ENCODE measurements around the gene SLC4A7.
"Not testable (repeated sequence)": the region's sequence is repeated elsewhere in the genome, so short reads cannot be mapped to it uniquely, and the experiment has no call there.

The SLC4A7 gene

DNA sequence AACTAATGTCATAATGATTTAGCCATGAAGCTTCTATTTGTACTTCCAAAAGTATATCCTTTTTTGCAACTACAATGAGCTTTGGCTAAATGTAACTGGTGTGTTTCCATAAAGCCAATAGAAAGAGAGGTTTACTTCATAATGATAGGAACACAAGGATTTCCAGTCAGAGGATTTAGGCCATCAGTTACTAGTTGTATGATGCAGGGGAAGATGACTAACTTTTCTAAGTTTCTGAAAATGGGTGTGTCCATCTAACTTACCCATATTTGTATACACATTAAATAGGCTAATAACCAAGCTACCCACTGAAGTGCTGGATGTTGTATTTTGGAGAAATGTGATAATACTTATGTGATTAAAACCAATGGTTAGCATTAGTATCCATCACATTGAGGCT lies 55.7 kb downstream of the SLC4A7 start:
- DNase-seq (ENCODE audit: low spot score), result no peak

DNA sequence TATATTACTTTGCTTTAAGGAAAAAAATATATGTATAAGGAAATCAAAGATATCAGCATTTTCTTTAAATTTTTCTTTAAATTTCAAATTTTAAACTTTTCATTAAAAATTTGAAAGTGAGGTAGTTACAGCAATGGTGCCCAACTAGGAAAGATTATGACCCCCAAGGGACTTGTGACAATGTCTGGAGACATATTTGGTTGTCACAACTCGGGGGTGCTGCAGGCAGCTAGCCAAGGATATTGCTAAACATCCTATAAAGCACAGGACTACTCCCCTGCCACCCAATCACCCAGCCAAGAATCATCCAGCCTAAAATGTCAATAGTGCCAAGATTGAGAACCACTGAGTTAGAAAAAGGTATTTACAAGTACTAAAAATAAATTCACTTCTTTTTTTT lies 57.3 kb downstream of the SLC4A7 start:
- no peak for DNase-seq (ENCODE audit: low spot score)

DNA sequence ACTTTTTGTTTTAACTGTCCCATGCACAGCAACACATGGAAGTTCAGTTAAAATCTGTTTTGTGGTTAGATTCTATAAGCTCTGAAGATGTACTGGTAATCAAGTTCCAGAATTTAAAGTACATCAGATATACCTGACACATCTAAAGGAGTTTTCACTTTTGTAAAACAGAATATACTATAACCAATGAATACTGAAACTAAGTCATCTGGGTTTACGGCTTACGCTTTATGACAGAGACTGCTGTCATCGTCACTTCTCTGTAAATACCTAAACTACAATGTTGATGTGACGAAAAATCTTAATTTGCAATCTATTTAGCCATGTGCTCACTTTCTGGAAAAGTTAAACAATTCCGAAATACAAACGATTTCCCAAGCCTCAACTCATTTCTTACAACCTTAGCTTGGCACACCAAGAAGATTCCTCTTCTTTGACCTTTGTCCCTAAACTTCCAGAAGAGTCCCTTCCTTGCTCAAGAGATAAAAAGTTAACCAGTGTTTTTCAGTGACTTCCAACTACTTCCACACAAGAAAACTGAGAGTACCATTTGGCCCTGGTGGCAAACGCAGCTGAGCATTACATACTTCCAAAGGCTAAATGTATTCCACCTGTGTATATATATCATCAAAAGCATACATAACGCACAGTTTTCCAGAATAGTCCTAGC lies 58.2 kb downstream of the SLC4A7 start:
- no peak for DNase-seq (ENCODE audit: low spot score)

DNA sequence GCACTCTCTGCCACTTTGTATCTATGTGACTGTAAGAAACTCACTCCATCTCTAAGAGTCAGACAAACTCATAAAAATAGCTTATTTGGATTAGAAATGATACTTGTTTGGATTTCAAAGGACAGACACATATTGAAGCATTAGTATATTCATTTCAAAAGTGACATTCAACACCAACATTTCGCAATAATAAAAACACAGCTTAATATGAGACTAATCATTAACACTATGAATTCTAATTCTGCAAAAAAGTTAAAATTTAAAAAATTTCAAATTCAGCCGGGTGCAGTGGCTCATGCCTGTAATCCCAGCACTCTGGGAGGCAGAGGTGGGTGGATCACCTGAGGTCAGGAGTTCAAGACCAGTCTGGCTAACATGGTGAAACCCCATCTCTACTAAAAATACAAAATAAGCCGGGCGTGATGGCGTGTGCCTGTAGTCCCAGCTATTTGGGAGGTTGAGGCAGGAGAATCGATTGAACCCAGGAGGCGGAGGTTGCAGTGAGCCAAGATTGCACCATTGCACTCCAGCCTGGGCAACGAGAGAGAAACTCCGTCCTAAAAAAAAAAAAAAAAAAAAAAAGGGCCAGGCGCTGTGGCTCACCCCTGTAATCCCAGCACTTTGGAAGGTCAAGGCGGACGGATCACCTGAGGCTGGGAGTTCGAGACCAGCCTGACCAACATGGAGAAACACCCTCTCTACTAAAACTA lies 59.2 kb downstream of the SLC4A7 start:
- DNase-seq (ENCODE audit: low spot score), result not testable (repeated sequence)

DNA sequence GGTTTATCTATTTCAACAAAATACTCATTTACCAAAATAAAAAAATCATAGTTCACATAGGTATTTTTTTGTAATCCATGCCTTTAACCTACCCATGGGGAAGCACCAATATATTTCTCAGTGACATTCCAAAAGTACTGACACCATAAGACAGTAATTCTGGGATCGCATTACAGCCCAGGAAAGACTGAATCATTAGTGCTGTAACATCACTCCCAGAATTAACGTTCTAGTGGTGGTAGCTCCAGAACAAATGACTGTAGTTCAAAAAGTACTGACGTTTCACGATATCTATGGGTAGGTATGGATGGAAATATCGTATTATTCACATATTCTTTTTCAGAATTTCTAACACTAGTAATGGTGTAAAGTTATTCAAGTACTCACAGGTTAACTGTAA lies 60.7 kb downstream of the SLC4A7 start:
- no peak for DNase-seq (ENCODE audit: low spot score)

DNA sequence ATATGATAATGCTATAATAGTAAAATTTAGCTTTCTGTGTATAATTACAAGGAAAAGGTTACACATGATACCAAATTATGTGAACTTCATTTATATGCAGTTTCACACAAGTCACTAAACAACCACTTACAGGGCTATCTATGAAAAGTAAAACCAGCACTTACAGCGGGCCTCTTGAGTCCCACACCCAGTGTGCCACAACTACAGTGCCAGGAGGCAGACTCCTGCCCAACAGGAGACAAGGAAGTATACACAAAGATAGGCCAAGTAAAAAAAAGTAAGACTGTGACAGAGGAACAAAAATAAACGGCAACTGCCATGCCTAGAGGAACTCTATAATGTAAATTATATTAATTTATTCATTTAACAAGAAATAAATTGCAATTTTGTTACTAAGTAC lies 61.6 kb downstream of the SLC4A7 start:
- no peak for DNase-seq (ENCODE audit: low spot score)

DNA sequence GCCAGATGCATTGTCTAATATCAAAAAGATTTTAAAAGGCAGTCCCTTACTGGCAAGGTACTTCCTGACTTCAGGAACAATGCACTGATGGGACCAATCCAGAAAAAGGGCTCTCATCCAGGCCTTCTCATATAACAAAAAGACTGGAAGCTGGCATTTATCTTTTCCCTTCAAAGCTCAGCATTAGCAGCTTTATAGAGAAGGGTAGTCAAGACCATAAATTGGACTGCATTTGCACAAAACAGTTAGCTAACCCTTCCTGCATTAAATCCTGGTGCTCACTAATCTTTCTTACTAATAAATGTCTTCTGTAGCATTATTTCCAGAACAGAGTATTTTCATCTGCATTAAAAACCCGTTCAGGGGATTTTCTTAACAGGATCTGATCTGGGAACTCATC lies 69.0 kb downstream of the SLC4A7 start:
- no peak for DNase-seq (ENCODE audit: low spot score)

DNA sequence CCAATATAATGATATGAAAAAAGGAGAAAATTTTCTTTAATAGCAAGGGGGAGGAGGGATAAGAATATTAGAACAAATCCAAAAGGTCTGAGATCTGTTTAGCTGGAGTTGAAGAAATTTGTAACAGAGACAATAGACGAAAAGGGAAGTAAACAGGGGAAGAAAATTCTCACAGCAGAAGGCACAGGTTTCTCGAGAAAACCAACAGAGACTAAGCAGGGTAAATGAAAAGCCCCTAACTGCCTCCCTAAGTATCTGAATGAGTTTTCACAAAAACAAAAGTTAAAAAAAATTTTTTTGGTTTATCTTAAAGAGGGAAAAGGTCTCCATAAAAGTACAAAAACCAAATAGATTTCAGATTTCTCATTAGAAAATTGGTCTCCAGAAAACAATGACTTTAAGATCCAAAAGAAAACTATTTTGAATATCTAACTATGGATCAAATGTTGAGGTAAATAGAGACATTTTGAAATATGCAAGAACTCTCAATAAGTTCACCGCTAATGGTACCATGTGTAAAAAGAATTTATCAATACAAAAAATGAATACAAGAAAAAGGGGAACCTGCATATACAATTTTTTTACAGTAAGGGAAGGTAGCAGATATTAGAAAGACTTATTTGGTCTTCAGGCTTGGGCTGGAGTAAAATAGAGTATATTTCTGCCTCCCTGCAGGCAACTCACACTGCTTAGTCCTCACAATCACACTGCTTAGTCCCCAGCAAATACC lies 91.1 kb downstream of the SLC4A7 start:
- DNase-seq (ENCODE audit: low spot score), result no peak

DNA sequence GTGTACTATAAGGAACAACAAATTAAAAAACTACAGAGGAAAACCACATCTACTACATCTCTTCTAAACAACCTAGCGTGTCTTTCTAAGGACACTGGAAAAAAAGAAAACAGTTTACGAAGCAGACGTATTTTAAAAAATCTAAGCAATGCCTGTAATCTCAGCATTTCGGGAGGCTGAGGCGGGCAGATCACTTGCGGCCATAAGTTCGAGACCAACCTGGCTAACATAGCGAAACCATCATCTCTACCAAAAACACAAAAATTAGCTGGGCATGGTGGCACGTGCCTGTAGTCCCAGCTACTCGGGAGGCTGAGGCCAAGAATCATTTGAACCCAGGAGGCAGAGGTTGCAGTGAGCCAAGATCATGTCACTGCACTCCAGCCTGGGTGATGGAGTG lies 91.8 kb downstream of the SLC4A7 start:
- not testable (repeated sequence) for DNase-seq (ENCODE audit: low spot score)

DNA sequence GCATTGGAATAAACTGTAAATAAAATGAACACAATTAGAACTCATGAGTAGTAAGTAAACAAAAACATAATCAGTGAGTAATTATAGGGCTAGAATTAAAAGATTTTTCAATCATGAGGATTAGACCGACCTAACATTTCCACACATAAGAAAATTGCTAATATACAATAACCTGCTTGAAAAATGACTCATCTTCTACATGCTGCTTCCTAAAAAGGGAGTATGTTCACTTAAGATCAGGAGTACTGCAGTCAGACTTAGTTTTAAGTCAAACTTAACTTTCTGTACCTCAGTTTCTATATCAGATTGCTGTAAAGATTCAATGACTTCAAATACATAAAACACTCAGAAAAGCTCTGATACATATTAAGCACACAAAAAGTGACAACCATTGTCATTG lies 92.4 kb downstream of the SLC4A7 start:
- no peak for DNase-seq (ENCODE audit: low spot score)

DNA sequence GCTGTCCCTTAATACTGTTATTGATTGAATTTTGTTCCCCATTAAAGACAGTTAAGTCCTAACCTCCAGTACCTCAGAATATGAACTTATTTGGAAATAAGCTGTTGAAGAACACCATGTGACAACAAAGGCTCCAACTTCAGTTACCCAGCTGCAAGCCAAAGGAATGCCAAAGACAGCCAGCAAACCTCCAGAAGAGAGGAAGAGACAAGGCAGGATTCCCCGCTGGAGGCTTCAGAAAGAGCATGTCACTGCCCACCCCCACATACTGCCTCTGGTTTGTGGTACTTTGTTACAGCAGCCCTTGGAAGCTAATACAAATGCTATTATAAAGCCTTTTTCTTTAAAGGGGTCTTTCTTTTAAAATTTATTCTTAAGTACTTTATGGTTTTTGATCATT lies 96.6 kb downstream of the SLC4A7 start:
- DNase-seq (ENCODE audit: low spot score), result no peak

DNA sequence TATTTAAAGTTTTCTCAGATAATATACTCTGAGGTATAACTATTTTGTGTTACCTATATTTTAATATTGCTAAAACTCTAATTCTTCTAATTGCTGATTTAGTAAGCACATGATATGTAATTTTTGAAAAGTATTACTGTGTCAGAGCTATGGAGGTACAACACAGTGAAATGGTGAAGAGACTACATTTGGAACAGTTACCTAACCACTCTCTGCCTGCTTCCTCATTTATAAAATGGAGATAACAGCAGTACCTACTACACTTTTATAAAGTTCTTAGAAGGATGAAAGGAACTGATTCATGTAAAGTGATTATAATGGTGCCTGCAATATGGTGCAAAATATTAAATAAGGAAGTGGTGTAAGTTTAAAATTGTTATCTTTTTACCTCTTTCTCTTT lies 98.7 kb downstream of the SLC4A7 start:
- DNase-seq (ENCODE audit: low spot score), result no peak

DNA sequence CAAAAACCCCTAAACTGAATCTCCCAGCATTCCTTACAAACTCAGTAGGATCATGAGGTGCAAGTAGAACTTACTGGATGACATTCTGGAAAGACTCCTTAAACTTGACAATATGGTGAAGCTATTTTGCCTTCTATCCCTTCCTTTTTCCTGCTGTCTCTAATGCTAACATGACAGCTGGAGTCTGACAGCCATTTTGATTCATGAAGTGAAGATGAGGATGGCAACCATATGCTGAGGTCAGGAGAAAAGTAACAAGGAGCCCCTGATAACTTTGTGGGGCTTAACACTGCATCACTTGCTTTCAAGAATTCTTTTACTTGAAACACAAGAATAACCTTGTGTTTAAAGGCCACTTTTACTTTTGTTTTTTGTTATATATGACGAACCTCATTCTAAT lies 100.0 kb downstream of the SLC4A7 start:
- no peak for DNase-seq (ENCODE audit: low spot score)

DNA sequence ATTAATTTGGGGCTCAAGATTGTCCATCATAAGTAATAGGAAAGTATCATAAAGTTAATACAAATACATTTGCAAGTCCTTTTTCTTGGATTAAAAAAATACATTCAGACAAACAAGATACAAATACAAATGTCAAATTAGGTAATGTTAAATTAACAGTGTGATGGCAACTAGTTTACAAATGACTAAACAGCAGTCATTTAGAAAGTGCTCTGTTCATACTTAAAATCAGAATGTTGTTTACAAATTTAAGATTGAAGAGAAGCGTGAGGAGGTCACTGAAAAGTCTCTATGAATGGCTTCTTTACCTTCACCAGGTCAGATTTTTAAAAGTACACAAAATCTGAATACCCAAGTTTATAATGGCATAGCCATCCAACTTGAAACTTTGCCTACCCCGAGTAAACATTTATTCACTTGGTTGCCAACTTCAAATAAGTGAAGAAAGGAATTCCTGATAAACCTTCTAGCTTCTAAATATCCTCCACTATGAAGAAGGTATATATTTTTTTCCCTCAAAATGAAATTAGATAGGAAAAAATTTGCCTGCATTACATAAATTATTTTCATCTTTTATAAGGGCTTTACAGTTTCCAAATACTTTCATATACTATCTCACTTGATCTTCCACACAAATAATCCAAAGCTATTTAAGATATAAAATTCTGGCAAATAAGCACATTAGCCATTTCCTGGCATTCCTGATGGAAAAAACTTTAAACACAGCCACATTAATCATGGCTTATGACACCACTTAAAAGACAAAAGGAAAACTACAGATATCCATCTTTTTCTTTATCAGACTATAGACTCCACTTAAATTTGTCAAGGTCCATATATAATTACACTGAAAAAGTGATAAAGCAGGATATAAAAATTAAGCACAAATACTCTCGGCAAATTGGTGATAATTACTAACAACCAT lies 103.5 kb downstream of the SLC4A7 start:
- no peak for DNase-seq (ENCODE audit: low spot score)

DNA sequence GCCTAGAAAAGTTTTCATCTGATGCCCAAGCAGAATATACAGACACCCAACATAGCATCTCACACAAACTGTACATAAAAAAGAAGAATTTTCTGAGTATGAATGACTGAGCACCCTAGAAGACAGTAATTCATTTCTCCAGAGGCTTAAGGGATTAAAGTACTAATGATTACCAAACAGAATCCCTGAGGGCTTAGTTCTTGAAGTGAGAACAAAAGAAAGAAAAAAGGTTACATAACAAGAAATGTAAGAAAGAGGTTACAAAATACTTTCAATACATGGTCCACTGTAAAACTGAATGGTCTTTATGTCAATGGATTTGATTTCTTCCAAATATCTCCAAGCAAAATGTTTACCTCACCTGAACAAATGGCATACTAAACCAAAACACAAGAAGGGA lies 105.9 kb downstream of the SLC4A7 start:
- DNase-seq (ENCODE audit: low spot score), result no peak

DNA sequence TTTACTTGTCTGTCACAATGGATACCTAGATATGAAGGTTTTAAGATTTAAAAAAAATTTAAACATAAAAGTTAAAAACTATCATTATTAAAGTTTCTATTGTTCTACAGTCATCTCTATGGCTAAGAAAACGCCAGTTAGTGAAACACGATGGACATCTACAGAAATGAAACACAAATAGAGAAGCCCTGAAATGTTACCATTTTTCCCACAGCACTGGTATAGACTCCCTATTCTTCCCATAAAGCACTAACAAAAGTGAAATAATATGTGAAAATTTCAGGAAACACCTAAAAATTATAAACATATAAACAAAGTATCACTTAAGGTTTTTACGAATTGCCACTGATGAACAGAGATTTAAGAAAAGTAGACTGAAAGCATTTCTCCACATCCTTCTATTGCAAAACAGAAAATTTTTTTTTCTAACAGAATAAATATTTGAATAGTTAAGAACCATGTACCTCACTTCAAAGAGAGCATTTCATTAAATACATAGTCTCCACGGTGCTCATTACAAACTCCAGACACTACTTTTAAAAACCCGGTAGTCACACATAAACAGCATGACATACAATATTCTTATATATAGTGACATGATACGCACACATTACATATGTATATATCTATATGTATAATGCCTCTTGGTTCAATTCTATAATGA lies 107.9 kb downstream of the SLC4A7 start:
- DNase-seq (ENCODE audit: low spot score), result no peak

DNA sequence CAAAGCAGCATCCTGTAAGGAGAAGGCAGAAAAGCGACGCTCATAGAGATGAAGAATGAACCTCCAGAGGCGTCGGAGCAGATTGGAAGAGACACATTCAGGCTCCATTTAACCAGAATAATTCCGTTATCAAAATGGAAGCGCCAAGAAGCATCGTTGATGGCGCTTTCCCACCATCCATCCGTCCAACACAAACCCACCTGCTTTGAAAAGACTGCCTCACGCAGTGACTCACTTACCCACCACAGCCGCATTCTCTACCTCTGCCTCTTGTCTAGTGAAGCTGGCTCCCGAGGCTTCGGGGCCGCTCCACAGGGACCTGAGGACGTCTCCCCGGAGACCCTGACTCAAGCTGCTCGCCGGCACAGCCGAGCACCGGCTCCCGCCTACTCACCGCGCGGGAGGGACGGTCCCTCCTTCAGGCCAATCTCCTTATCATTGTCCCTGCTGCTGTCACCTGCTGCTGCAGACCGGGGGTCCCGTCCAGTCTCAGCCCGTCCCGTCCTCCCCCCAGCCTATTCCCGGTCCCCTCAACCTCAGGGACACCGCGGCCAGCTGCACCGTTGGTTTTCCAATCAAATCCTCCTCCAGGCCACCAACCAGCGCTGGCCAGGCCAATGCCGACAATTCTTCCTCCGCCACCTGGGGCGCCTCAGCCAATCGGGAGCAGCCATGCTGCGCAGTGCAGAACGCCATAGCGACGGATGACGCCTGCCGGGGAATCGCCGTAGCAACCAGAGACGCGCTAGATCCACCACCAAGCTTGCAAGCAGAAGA lies 115.2 kb downstream of the SLC4A7 start, which contains the start of gene NEK10:
NEK10 (minus strand) TSS at position 553 of the 777 bp plus-strand sequence. CDS start 16,501 bp downstream, outside the sequence.
- peak; percentile 92 for DNase-seq (ENCODE audit: low spot score)

DNA sequence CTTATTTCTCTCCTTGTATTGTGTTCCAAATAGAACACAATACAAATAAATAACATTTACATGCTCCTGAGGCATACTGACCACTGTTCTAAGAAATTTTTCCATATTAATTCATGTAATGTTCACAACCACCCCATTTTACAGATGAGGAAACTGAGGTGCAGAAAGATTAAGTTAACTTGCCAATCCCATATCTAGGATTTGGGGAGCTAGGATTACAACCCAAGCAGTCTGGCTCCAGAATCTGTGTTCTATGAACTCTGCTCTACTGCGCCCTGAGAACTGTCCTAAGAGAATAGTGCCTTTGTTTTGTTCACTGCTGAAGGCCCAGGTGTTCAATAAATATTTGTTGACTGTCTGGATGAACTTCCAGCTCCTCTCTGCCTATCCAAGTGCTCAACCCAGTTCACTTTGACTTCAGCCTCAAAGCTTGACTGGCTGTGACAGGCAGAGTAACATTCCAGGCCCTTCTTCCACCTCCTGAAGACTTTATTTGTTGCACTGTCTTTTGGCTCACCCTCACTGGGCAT lies 118.1 kb downstream of the SLC4A7 start:
- no peak for DNase-seq (ENCODE audit: low spot score)

DNA sequence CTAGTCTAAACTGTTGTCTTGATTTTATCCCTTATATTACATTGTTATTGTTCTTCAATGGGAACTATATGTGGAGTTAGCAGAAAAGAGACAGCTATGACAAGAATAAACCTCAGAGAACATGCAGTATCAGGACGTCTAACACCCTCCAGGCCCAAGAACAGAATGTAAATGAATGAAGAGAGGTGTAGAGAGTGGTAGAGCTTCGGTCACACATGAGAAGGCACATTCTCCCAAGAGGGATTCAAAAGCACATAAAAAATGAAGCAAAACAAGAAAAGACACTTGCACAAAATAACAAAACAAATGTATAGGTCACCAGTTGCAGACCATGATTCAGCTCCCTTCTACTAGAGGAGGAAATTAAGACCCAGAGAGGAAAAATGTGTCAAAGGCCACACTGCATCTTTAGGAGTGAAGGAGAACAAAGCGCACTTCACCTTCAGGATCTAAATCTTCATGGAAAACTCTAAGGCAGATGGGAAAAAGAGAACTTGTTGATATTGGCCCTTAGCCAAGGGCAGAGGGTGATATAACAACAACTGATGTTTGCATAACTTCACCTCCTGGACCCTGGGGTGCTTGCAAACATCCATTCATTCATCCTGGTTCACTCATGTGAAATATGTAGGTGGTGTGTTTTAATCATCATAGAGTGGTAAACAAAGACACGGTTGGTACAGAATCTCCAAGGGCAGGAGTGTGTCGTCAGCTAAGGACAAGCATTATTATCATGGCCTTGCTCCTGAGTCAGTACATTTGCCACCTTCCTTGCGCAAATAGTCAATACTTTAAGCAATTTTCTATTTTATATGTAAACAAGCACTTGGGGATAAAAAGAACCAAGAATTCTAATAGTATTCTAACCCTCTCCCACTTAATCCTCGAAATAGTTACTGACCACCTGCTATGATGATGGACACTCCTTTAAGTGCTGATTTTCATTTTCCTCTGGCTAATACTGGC lies 123.8 kb downstream of the SLC4A7 start:
- DNase-seq (ENCODE audit: low spot score), result no peak

Measured in cerebellar cortex (tissue), 1 donor.